Activated T-cell treated with anti-CD3 and anti-CD28 coated beads for 1 hour (primary cell): ENCODE measurements around the gene MGAT3.
"Not testable (repeated sequence)": the region's sequence is repeated elsewhere in the genome, so short reads cannot be mapped to it uniquely, and the experiment has no call there.

Source experiments
- DNase-seq: peaks from one replicate; pipeline ENCODE4 v3.0.0-alpha.2; 2020; ENCODE audit warnings: low read depth

Gene MGAT3, protein sequence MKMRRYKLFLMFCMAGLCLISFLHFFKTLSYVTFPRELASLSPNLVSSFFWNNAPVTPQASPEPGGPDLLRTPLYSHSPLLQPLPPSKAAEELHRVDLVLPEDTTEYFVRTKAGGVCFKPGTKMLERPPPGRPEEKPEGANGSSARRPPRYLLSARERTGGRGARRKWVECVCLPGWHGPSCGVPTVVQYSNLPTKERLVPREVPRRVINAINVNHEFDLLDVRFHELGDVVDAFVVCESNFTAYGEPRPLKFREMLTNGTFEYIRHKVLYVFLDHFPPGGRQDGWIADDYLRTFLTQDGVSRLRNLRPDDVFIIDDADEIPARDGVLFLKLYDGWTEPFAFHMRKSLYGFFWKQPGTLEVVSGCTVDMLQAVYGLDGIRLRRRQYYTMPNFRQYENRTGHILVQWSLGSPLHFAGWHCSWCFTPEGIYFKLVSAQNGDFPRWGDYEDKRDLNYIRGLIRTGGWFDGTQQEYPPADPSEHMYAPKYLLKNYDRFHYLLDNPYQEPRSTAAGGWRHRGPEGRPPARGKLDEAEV

DNA sequence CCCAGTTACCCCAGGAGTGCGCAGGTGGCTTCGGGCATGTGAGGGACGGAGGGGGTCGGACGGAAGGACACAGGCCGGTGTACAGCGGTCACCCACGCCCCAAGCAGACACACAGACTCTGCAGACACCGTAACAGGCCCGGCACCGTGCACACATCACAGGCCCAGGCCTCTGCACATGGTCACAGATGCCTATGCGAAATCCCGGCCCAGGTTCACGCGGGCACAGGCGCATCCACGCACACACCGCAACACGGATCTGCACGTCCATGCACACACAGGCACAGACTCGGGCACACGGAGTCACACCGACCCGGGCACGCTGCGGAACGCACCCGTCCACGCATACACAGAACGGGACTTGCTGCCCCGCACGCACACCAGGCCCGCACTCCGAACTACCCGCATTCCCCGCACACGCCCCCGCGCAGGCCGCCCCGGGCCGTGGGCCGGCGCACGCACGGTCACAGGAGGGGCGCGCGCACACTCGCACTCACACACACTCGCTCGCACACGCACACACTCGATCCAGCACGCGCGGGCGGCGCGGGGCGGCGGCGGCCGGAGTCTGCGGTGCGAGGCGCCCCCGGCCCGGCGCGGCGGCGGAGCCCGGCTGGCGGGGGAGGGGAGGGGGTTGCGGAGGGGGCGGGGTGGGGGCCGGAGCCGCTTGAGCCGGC lies at the start of gene MGAT3:
TSS of gene MGAT3 (plus strand) at position 491 of the 676 bp plus-strand sequence. CDS start 30,336 bp downstream, outside the sequence.
- no peak for DNase-seq

DNA sequence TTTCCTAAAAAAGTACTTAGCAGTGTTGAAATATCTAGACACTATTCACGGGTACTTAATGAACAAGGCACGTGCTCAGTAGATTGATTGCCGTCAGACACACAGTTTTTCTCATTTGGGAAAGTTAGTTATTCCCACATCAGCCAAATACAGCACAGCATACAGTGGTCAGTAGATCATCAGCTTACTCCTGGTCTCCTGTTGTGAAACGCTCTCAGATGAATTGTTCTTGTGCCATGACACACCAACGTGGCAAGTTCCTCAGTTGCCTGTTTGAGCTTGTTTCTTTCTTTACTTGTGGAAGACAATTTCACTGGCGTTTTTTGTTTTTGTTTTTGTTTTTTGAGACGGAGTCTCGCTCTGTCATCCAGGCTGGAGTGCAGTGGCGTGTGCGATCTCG lies 48.6 kb upstream of the MGAT3 start:
- DNase-seq = no peak

DNA sequence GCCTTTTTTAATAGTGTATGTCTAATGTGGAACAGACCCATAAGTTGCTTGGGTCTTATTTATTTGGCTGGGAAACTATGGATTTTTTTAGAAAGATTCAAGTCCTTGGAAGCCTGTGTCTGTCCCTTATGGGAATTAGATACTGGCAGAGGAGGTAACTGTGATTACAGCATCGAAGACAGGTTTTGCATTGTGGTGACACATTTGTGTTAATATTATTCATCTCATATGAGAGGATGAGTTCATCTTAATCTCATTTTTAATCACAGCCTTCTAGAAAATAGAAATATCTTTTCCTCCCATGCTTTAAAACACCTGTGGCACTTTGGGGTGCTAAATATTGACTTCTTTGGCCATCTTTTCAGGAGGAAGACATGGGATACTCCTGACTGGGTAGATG lies 48.0 kb upstream of the MGAT3 start:
- no peak for DNase-seq

DNA sequence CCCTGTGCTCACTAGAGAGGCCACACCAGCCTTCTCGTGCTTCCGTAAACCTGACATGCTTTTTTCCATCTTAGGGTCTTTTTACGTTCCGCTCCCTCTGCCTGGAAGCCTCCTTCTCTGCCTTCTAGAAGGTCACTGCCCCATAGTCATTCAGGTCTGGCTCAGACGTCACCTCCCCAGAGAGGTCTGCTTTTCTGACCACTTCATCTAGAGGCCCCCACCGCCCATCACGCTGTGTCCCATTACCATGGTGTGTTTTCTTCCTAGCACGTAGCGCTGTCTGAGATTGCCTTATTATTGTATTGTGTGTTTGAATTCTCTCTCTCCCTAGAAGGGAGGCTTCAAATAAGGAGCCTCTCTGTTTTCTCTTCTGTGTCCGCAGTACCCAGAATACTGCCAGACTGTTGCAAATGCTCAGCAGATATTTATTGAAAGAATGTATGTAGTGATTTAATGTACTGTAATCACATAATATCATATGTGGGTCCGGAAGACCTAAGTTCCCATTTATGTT lies 47.2 kb upstream of the MGAT3 start:
- DNase-seq = no peak

DNA sequence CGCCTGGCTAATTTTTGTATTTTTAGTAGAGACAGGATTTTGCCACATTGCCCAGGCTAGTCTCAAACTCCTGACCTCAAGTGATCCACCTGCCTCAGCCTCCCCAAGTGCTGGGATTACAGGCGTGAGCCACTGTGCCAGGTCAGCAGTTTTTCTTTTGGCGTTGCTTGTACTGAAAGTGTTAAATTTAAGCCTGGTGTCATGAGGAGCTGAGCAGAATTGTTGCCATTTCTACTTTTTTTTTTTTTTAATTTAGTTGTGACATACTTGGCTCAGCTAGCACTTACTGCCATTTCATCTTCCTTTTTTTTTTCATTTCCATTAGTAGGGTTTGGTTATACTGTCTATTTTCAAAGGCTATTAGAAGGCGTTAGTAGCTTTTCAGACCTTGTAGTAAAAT lies 46.5 kb upstream of the MGAT3 start:
- DNase-seq = no peak

DNA sequence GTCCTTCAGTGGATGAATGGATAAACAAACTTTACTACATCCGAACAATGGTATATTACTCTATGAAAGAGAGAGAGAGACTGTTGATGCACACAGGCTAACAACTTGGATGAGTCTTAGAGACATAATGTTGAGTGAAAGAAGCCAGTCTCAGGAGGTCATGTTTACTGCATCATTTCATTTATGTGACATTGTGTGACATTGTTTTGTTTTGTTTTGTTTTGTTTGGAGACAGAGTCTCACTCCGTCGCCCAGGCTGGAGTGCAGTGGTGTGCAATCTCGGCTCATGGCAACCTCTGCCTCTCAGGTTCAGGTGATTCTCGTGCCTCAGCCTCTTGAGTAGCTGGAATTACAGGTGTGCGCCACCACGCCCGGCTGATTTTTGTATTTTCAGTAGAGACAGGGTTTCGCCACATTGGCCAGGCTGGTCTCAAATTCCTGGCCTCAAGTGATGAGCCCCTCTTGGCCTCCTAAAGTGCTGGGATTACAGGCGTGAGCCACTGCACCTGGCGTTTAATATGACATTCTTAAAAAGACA lies 44.9 kb upstream of the MGAT3 start:
- not testable (repeated sequence) for DNase-seq

DNA sequence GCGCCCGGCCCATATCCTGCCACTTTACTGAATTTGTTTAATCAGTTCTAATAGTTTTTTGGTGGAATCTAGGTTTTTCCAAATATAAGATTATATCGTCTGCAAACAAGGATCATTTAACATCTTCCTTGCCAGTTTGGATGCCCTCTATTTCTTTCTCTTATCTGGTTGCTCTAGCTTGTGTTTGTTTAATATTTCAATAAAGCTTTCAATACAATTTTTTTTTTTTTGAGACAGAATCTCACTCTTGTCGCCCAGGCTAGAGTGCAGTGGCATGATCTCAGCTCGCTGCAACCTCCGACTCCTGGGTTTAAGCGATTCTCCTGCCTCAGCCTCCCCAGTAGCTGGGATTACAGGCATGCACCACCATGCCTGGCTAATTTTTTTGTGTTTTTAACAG lies 43.6 kb upstream of the MGAT3 start:
- DNase-seq = not testable (repeated sequence)

DNA sequence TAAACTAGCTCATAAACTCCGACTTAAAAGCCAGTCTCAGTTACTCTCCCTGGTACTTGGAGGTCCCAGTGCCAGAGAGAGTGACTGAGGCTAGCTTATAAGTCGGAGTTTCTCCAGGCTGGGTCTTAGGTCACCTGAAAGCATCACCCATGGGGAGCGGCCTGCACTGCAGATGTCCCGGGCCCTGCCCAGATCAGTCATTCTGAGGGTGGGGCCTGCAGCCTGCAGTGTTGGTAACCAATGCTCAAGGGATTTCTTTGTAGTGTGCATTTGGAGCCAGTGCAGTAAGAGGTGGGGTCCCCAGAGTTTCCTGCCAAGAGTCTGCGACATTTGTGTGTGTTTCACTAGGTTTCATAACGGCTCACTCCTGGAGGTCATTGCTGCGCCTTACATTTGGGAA lies 42.4 kb upstream of the MGAT3 start:
- DNase-seq = no peak

DNA sequence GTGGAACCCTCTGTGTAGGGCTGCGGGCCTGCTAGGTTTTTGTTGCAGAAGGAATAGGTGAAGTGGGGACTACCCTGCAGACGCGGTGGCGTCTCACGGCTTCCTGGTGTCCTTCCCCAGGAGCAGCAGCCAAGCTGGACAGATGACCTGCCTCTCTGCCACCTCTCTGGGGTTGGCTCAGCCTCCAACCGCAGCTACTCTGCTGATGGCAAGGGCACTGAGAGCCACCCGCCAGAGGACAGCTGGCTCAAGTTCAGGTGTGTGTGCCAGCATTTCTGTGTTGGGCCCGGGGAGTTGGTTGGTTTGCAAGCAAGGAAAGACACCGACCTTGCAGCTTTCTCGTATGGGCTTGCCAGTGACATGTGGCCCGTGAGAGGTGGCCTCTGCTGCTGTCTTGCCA lies 41.9 kb upstream of the MGAT3 start:
- DNase-seq = no peak

DNA sequence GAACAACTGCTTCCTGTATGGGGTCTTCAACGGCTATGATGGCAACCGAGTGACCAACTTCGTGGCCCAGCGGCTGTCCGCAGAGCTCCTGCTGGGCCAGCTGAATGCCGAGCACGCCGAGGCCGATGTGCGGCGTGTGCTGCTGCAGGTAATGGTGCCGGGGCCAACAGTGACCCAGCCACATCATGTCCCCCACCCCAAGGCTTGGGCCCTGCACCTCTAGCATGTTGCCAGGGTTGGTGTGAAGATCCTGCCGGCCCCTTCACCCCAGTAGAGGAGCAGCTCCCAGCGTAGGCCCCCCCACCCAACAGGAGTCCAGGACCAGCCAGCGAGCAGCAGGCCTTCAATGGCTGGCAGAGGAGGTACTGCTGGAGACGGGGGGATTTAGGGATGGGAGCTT lies 41.3 kb upstream of the MGAT3 start:
- DNase-seq = no peak

DNA sequence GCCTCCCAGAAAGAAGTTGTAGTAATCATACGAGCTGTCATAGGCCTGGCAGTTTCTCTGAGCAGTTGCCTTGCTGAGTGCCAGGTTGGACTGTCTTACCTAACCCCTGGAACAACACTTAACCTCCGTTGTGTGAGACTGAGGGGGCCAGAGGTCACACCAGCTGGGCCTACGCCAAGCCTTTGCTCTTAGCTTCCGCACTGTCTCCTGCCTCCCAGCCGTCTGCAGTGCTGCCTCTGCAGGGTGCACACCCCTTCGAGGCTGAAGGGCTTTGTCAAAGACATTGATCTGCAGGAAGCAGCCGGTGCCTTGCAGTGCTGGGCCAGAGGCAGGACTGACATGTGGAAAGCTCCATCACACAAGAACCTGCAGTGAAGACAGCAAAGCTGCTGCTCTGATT lies 40.5 kb upstream of the MGAT3 start:
- no peak for DNase-seq

DNA sequence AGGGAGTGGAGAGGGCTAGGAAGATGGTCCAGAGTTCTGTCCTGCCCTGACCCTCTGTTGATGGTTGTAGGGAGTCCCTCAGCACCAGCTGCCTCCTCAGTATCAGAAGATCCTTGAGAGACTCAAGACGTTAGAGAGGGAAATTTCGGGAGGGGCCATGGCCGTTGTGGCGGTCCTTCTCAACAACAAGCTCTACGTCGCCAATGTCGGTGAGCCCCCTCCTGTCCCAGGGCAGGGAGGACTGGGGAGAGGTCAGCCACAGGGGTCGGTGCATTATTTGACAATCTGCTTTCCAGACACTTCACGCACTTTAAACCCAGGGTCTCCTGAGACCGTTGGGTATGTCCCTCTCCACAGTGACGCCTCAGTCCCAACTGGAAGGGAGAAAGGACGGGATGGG lies 39.2 kb upstream of the MGAT3 start:
- DNase-seq = no peak

DNA sequence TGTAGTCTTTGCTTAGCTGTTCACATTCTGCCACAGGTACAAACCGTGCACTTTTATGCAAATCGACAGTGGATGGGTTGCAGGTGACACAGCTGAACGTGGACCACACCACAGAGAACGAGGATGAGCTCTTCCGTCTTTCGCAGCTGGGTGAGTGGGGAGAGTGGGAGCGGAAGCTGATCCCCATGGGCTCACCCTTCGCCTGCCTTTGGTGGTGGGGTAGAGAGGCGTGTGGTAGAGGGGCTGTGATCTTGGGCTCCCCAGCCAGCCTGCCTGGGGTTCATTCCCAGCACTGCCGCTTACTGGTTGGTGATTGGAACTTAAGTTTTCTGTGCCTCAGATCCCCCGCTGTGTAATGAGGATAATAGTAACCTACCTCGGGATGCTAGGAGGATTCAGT lies 38.1 kb upstream of the MGAT3 start:
- DNase-seq = no peak

DNA sequence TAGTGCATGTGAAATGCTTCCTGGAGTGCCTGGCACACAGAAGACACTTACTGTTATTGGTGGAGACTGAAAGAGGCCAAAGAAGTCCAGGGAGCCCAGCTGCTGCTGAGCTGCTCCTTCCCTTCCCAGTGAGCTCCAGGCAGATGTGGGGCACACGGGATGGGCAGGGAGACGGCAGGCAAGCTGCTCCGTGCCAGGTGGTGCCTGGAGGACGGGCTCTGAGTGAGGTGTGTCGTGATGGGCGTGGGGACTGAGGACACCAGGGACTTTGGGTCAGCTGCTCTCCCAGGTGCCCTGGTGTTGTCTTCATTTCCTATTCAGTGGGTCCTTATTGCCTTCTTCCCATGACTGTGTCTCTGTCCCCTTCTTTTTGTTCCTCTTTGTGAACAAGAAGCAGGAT lies 37.7 kb upstream of the MGAT3 start:
- no peak for DNase-seq

DNA sequence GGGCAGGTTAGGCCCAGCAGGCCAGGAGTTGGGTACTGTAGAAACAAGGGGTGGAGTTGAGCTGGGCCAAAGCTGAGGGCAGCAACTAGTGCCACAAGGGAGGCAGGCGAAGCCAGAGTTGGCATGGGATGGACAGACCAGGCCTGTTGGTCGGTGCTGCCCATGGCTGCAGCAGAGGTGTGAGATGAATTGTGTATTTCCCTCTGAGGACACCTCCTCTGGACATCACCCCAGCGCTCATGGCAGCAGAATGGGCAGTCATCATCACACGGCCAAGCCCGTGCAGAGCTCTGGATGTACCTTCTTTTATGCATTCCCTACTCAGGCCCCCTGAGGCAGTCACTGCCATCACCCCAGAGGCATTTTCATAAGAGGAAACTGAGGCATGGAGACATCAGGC lies 36.9 kb upstream of the MGAT3 start:
- no peak for DNase-seq

DNA sequence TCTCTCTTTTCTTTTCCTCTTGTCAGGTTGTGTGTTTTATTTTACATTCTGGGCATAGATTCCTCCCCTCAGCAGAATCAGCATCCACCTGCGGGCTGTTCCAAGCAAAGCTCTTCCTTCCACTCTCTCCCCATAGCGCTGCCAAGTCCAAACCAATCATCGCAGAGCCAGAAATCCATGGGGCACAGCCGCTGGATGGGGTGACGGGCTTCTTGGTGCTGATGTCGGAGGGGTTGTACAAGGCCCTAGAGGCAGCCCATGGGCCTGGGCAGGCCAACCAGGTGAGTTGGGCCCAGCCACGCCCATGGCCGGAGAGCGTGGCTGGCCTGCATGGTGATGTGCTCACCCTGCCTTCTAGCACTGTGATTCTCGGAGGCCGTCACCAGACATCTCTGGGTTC lies 35.1 kb upstream of the MGAT3 start:
- no peak for DNase-seq

DNA sequence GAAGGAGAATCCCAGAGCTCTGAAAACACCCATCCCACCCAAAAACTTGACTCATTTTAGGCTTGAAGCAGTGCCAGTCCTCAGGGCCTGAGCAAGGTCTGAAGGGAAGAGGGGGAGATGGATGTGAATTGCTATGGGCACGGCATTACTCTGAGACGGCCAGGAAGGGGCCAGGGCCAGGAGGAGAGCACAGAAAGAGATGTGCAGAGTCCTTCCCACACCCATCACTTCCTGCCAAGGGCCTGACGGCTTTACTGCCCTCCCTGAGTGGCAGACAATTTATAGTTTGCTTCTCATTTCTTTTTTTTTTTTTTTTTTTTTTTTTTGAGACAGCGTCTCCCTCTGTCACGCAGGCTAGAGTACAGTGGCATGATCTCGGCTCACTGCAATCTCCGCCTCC lies 34.7 kb upstream of the MGAT3 start:
- no peak for DNase-seq

DNA sequence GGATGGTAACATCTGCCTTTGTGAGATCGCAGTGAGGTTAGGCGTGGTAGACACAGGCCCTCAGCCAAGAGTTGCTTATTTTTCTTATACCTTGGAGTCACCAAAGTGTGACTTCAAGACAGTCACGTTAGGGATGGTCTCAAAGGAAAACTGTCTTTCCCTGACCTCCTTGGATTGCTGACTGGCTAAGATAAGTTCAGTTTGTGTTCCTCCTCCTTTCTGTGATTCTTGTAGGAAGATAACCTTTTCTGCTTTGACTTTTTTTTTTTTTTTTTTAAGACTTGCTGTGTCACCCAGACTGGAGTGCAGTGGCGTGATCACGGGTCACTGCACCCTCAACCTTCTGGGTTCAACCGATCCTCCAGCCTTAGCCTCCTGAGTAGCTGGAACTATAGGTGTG lies 34.1 kb upstream of the MGAT3 start:
- no peak for DNase-seq

DNA sequence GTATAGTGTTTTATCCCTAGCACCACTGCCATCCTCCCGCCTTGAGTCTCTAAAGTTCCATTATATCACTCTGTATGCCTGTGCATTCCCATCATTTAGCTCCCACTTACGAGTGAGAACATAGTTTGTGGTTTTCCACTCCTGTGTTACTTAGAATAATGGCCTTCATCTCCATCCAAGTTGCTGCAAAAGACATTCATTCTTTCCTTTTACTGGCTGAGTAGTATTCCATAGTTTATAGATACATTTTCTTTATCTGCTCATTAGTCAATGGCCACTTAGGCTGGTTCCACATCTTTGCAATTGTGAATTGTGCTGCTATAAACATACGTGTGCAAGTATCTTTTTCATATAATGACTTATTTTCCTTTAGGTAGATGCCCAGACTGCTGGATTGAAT lies 32.8 kb upstream of the MGAT3 start:
- DNase-seq = no peak

DNA sequence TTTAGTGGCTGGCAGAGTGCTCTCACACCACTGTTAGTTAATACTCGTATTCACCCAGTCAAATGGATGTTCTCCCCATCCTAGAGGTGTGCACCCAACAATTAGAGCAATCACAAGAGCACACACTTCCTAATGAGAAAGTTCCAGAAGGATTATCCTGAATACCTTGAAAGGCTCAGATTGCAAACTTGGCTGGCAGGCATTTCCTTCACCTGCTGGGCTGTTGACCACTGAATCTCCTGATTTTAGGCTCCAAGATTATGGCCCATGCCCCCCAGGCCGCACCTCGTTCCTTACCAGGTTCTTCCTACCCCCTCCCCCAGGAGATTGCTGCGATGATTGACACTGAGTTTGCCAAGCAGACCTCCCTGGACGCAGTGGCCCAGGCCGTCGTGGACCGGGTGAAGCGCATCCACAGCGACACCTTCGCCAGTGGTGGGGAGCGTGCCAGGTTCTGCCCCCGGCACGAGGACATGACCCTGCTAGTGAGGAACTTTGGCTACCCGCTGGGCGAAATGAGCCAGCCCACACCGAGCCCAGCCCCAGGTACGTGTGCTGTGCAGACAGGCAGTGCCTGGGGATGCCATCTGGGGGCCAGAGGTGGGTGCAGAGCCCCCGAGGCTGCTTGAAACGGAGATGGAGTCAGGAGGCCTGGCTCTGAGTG lies 30.3 kb upstream of the MGAT3 start:
- DNase-seq = no peak

DNA sequence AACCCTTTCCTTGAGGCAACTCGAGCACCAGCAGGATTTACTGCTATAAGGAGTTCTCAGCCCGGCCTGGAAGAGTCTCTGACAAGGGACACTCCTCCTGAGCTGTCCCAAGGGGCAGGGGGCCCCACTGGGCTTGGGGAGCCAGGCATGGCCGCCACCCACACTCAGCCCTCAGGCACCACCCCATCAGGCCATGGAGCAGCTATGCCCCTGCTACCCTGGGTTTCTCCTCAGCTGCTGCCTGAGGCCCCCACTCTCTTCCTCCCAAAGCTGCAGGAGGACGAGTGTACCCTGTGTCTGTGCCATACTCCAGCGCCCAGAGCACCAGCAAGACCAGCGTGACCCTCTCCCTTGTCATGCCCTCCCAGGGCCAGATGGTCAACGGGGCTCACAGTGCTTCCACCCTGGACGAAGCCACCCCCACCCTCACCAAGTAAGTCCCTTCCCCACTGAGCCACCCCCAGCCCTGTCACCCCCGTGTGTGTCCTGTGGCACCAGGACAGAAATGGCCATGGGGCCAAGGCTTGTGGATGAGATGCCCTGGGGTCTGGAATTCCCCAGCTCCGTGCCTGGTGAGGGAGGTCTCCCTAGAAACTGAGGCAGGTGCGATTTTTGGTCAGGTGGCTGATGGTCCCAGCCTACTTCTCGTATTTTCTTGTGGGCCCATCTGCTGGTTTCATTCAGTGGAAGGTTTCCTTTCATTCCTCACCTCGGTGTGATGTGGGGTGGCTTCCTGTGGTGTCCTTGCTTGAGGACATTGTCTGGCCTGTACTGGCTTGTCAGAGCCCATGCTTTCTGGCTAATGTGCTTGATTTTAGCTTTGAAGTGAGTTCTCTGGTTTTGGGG lies 28.8 kb upstream of the MGAT3 start:
- no peak for DNase-seq
